BJ (cell line): ENCODE data around the gene PLA2G2A. TPM values are rescaled to one million over a fixed set of nuclear protein-coding genes. Genes with fewer than 3 reads are reported as not detected.

Experiments
- CTCF ChIA-PET: fragments of 350-600 bp; formaldehyde crosslinking; extraction: SDS; loops from one replicate; lab custom pipeline; 2021; ENCODE audit warnings: antibody characterized with exemption, inconsistent platforms; lab: Yijun Ruan, JAX
- POLR2A ChIA-PET: fragments of 300-600 bp; sonication (Branson Sonifier 250); formaldehyde crosslinking; extraction: SDS; loops from one replicate; lab custom pipeline; 2021; ENCODE audit warnings: antibody characterized with exemption; lab: Charles Lee
- DNase-seq: peaks from one replicate; pipeline ENCODE4 v3.0.0-alpha.2; 2011; ENCODE audit warnings: low read depth
- H3K27me3 ChIP-seq: 2 replicates; pipeline ENCODE4 v1.6.0; 2011; ENCODE audit warnings: low read length; ENCODE audit not compliant: control insufficient read depth, insufficient read depth
- H3K36me3 ChIP-seq: 2 replicates; pipeline ENCODE4 v1.5.1; 2011; ENCODE audit warnings: low read length; ENCODE audit not compliant: control insufficient read depth, insufficient read depth
- H3K4me3 ChIP-seq: 2 replicates; pipeline ENCODE4 v1.5.1; 2011; ENCODE audit warnings: low read depth, mild to moderate bottlenecking, control low read depth, low read length
- CTCF ChIP-seq: IDR thresholded peaks from 2 replicates; pipeline ENCODE4 v1.5.1; 2011; ENCODE audit warnings: low read depth, mild to moderate bottlenecking, control low read depth, inconsistent platforms, low read length, moderate library complexity; ENCODE audit not compliant: insufficient read depth
- polyA plus RNA-seq: library from polyadenylated mRNA; depleted of rRNA; stranded (reverse); fragments of >200 nt; gene quantifications from 2 replicates; pipeline ENCODE4 v1.2.3, GENCODE V29; 2011

The PLA2G2A gene
- polyA plus RNA-seq, 1 experiment, result not detected

GRCh38 chr1:19949016-19949415 lies 30.4 kb downstream of the PLA2G2A start:
- H3K27me3 ChIP-seq, result no peaks in the 10 kb centered on the region; the same call in 1 of the 2 replicates
- ChIA-PET CTCF (interaction anchor here (0.7 to 1.0 kb wide), 4 partner anchors 30 to 264 kb away, joined by 3 to 4 read pairs (median 3); no protein-coding TSS in a partner anchor), POLR2A (no interaction called here)
- DNase-seq, result peak; percentile 7
- no peak for TF ChIP-seq CTCF
- H3K4me3 ChIP-seq, result no peak overlapping the region
- no peaks in the 10 kb centered on the region for H3K36me3 ChIP-seq

GRCh38 chr1:19946971-19947370 lies 32.4 kb downstream of the PLA2G2A start:
- CTCF ChIA-PET, result no interaction called here
- no peak for DNase-seq
- Histone ChIP-seq H3K36me3 (no peaks in the 10 kb centered on the region), H3K27me3 (no peaks in the 10 kb centered on the region; the same call in 1 of the 2 replicates), H3K4me3 (no peak overlapping the region)
- no peak for TF ChIP-seq CTCF
- POLR2A ChIA-PET, result no interaction called here

DNA sequence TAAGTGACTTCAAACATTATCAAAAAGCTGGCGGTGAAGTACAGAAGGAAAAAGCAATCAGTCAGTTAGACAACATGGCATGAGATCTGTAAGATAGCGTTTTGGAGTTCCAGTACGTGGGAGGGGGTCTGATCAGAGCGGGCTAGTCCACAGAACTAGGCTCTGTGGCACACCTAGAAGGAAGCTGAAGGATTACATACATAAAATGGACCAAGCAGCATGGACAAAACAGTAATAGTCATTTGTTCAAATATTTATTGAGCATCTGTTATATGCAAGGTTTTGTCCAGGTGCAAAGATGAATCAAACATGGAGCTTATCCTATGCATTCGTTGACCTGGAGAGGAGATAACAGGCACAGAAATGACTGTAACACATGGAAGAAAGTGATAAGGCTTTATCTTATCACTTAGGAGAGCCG lies 33.1 kb downstream of the PLA2G2A start:
- Histone ChIP-seq H3K27me3 (no peaks in the 10 kb centered on the region; the same call in 1 of the 2 replicates), H3K36me3 (no peaks in the 10 kb centered on the region), H3K4me3 (no peak overlapping the region)
- TF ChIP-seq CTCF, result no peak
- ChIA-PET POLR2A (no interaction called here), CTCF (no interaction called here)
- no peak for DNase-seq

- Histone ChIP-seq H3K4me3 (no peak overlapping the region), H3K27me3 (no peaks in the 10 kb centered on the region; the same call in 1 of the 2 replicates), H3K36me3 (no peaks in the 10 kb centered on the region)
- no peak for TF ChIP-seq CTCF
- ChIA-PET CTCF (no interaction called here), POLR2A (no interaction called here)
- no peak for DNase-seq
These were observed 33.5 kb downstream of the PLA2G2A start for GRCh38 chr1:19945914-19946313.

- DNase-seq, result no peak
- Histone ChIP-seq H3K4me3 (no peak overlapping the region), H3K36me3 (no peaks in the 10 kb centered on the region), H3K27me3 (no peaks in the 10 kb centered on the region; the same call in 1 of the 2 replicates)
- CTCF ChIA-PET, result interaction anchor here (0.6 kb wide), 1 partner anchor 27 kb away, joined by 3 read pairs; no protein-coding TSS in a partner anchor
- no peak for TF ChIP-seq CTCF
- POLR2A ChIA-PET, result no interaction called here
These were observed 36.8 kb downstream of the PLA2G2A start for GRCh38 chr1:19942657-19943056.
